IMR-90 (cell line): Measurements from ENCODE around the gene DUOX2. TPM values are rescaled to one million over a fixed set of nuclear protein-coding genes. Genes with fewer than 3 reads are reported as not detected.

ENCODE experiments used
- ATAC-seq: fragments of 200-7000 bp; cut with Tn5 transposase; 2 replicates; pipeline ENCODE4 v1.9.1; 2020; ENCODE audit warnings: low read depth, mild to moderate bottlenecking, moderate library complexity
- BruUV-seq: library from RNA; stranded (reverse); fragments of 400-500 nt; replicated peaks from 2 replicates; lab custom pipeline; 2021; lab: Mats Ljungman, UMichigan
- CTCF ChIA-PET: fragments of 300-600 bp; formaldehyde crosslinking; extraction: SDS; loops from one replicate; lab custom pipeline; 2021; ENCODE audit warnings: antibody characterized with exemption; lab: Yijun Ruan, JAX
- POLR2A ChIA-PET: fragments of 300-600 bp; sonication (Branson Sonifier 250); formaldehyde crosslinking; loops from one replicate; lab custom pipeline; 2022; ENCODE audit warnings: antibody characterized with exemption; ENCODE audit not compliant: unreplicated experiment; lab: Charles Lee
- DNase-seq: peaks from one replicate; pipeline ENCODE4 v3.0.0; 2013
- H2AFZ ChIP-seq: replicated peaks from 2 replicates; pipeline ENCODE3; 2013; ENCODE audit warnings: low read length, mild to moderate bottlenecking; ENCODE audit not compliant: poor library complexity
- H2AK5ac ChIP-seq: 2 replicates; pipeline ENCODE4 v1.6.1; 2013; ENCODE audit warnings: low read depth, low read length, inconsistent platforms
- H2AK9ac ChIP-seq: replicated peaks from 2 replicates; pipeline ENCODE3; 2013; ENCODE audit warnings: mild to moderate bottlenecking, low read depth, low read length, moderate library complexity; ENCODE audit not compliant: poor library complexity
- H2BK120ac ChIP-seq: 2 replicates; pipeline ENCODE4 v1.6.1; 2013; ENCODE audit warnings: low read depth, low read length, inconsistent platforms
- H2BK15ac ChIP-seq: 3 replicates; pipeline ENCODE4 v1.6.1; 2013; ENCODE audit warnings: low read depth, low read length, inconsistent platforms
- H2BK20ac ChIP-seq: 2 replicates; pipeline ENCODE4 v1.6.1; 2013; ENCODE audit warnings: low read depth, mild to moderate bottlenecking, inconsistent platforms, low read length, moderate library complexity
- H2BK5ac ChIP-seq: 2 replicates; pipeline ENCODE4 v1.6.1; 2013; ENCODE audit warnings: mild to moderate bottlenecking, low read depth, low read length, inconsistent platforms; ENCODE audit not compliant: poor library complexity, severe bottlenecking
- H3K14ac ChIP-seq: replicated peaks from 2 replicates; pipeline ENCODE4 v1.6.1; 2013; ENCODE audit warnings: low read depth, low read length, inconsistent platforms
- H3K18ac ChIP-seq: 2 replicates; pipeline ENCODE4 v1.6.1; 2013; ENCODE audit warnings: low read depth, low read length, control low read depth
- H3K23ac ChIP-seq: 2 replicates; pipeline ENCODE4 v1.6.1; 2013; ENCODE audit warnings: low read depth, low read length, inconsistent platforms
- H3K27ac ChIP-seq: 2 replicates; pipeline ENCODE4 v1.5.1; 2013; ENCODE audit warnings: mild to moderate bottlenecking, control low read depth, low read length; ENCODE audit not compliant: insufficient read depth
- H3K27me3 ChIP-seq: 2 replicates; pipeline ENCODE4 v1.6.1; 2013; ENCODE audit warnings: low read length; ENCODE audit not compliant: control insufficient read depth, insufficient read depth
- H3K36me3 ChIP-seq: 2 replicates; pipeline ENCODE4 v1.6.1; 2013; ENCODE audit warnings: low read length, mixed read lengths; ENCODE audit not compliant: control insufficient read depth, insufficient read depth
- H3K4ac ChIP-seq: 2 replicates; pipeline ENCODE4 v1.6.1; 2013; ENCODE audit warnings: low read depth, low read length, inconsistent platforms
- H3K4me1 ChIP-seq: 2 replicates; pipeline ENCODE4 v1.6.1; 2013; ENCODE audit warnings: low read length, mixed read lengths; ENCODE audit not compliant: control insufficient read depth, insufficient read depth
- H3K4me2 ChIP-seq: 2 replicates; pipeline ENCODE4 v1.6.1; 2013; ENCODE audit warnings: low read depth, mild to moderate bottlenecking, control low read depth, low read length, moderate library complexity
- H3K4me3 ChIP-seq: 2 replicates; pipeline ENCODE4 v1.5.1; 2013; ENCODE audit warnings: low read depth, mild to moderate bottlenecking, control low read depth, low read length, moderate library complexity; ENCODE audit not compliant: insufficient read depth
- H3K56ac ChIP-seq: 2 replicates; pipeline ENCODE4 v1.6.1; 2013; ENCODE audit warnings: low read length, inconsistent platforms; ENCODE audit not compliant: insufficient read depth; ENCODE audit errors: extremely low read depth
- H3K79me1 ChIP-seq, 2 experiments: 2 replicates each; pipeline ENCODE4 v1.6.1; 2013; ENCODE audit warnings: low read length in 2 of 2, inconsistent platforms in 1 of 2, low read depth in 1 of 2
- H3K9ac ChIP-seq: 2 replicates; pipeline ENCODE4 v1.6.1; 2013; ENCODE audit warnings: low read depth, low read length, control low read depth
- H3K9me1 ChIP-seq: 2 replicates; pipeline ENCODE4 v1.6.1; 2013; ENCODE audit warnings: low read length, inconsistent platforms; ENCODE audit not compliant: insufficient read depth
- H3K9me3 ChIP-seq: 2 replicates; pipeline ENCODE4 v1.6.1; 2013; ENCODE audit warnings: low read length; ENCODE audit not compliant: control insufficient read depth, insufficient read depth
- H4K20me1 ChIP-seq: 2 replicates; pipeline ENCODE4 v1.6.1; 2013; ENCODE audit warnings: low read length, inconsistent platforms; ENCODE audit not compliant: insufficient read depth
- H4K5ac ChIP-seq: 2 replicates; pipeline ENCODE4 v1.6.1; 2013; ENCODE audit warnings: mild to moderate bottlenecking, low read depth, low read length, control low read depth
- H4K8ac ChIP-seq, 2 experiments: 2 replicates each; pipeline ENCODE4 v1.6.1; 2013; ENCODE audit warnings: low read depth in 2 of 2, low read length in 2 of 2, control low read depth in 1 of 2, inconsistent platforms in 1 of 2
- H4K91ac ChIP-seq: 2 replicates; pipeline ENCODE4 v1.6.1; 2013; ENCODE audit warnings: low read depth, low read length, inconsistent platforms; ENCODE audit not compliant: insufficient read depth
- CTCF ChIP-seq: conservative IDR thresholded peaks from 2 replicates; pipeline ENCODE4 v1.5.1; 2012; ENCODE audit warnings: mild to moderate bottlenecking, low read depth, low read length, improper control_type of control experiment
- FOS ChIP-seq: fragments of 150-350 bp; IDR thresholded peaks from 2 replicates; pipeline ENCODE4 v1.6.1; 2016; ENCODE audit warnings: low read depth, low read length
- MAFK ChIP-seq: IDR thresholded peaks from 2 replicates; pipeline ENCODE4 v1.6.1; 2012; ENCODE audit warnings: low read depth, low read length, improper control_type of control experiment
- RAD21 ChIP-seq: IDR thresholded peaks from 2 replicates; pipeline ENCODE4 v1.6.1; 2012; ENCODE audit warnings: low read length, improper control_type of control experiment
- SMC3 ChIP-seq: fragments of 150-350 bp; IDR thresholded peaks from 2 replicates; pipeline ENCODE4 v1.6.1; 2016; ENCODE audit warnings: low read depth, mild to moderate bottlenecking, antibody characterized with exemption, low read length, moderate library complexity
- WGBS, 2 experiments: methylation state at CpG; one replicate each; pipeline versions ENCODE4 v1.1.5 to v1.1.7; 2013; ENCODE audit warnings: missing lambda C conversion rate in 2 of 2; ENCODE audit not compliant: insufficient read length in 1 of 2; ENCODE audit errors: extremely low coverage in 2 of 2; 5-methylcytosine and 5-hydroxymethylcytosine counted together
- dilution Hi-C: fragments of 300-500 bp; cut with HindIII; formaldehyde crosslinking; loops from one replicate; pipeline ENCODE4 v1.14.3; 2018; ENCODE audit warnings: low sequenced_read_pairs; ENCODE audit not compliant: unreplicated experiment
- in situ Hi-C: fragments of 300-500 bp; cut with MboI; formaldehyde crosslinking; loops from 3 replicates; pipeline ENCODE4 v1.14.3; 2019; ENCODE audit warnings: low sequenced_read_pairs, inconsistent platforms, mixed read lengths
- intact Hi-C: fragments of 100-400 bp; cut with micrococcal nuclease; formaldehyde crosslinking; loops from 2 replicates; pipeline ENCODE4 v1.10.0; 2022
- polyA plus RNA-seq, 3 experiments: library from polyadenylated mRNA; depleted of rRNA; stranded (reverse); fragments of >200 nt; gene quantifications; 2 replicates each; pipeline ENCODE4 v1.2.3, GENCODE V29; 2012; ENCODE audit warnings: low replicate concordance in 1 of 3
- total RNA-seq: library from RNA; depleted of rRNA; stranded (reverse); fragments of >200 nt; gene quantifications from 2 replicates; pipeline ENCODE4 v1.2.3, GENCODE V29; 2012

DUOX2 gene
- total and polyA plus RNA-seq, 2 of the 4 experiments (the other 2 are of a cell fraction) = not detected

GRCh38 chr15:45126535-45127158 is 12.7 kb upstream of the DUOX2 start:
- Histone ChIP-seq H2AFZ (no peak overlapping the region), H2BK20ac (no peak overlapping the region), H4K5ac (no peak overlapping the region), H3K9me3 (no peaks in the 10 kb centered on the region), H3K27ac (no peak overlapping the region), H3K18ac (no peak overlapping the region), H2AK5ac (no peak overlapping the region), H2BK120ac (no peak overlapping the region), H2BK15ac (no peak overlapping the region), H3K56ac (no peak overlapping the region), H3K4ac (no peak overlapping the region), H4K20me1 (no peaks in the 10 kb centered on the region), H4K91ac (no peak overlapping the region), H3K9ac (no peak overlapping the region), H3K23ac (no peak overlapping the region), H3K14ac (no peak overlapping the region), H2BK5ac (no peak overlapping the region), H4K8ac (no peak overlapping the region), H3K4me1 (peaks cover 3% of the 10 kb centered on the region), H3K79me1 (no peaks in the 10 kb centered on the region), H2AK9ac (no peak overlapping the region), H3K4me2 (no peak overlapping the region), H3K36me3 (no peaks in the 10 kb centered on the region), H3K27me3 (peaks cover 58% of the 10 kb centered on the region), H3K9me1 (no peaks in the 10 kb centered on the region), H3K4me3 (no peak overlapping the region)
- no TSS peak for BruUV-seq
- TF ChIP-seq MAFK (no peak), RAD21 (peak; percentile 58), FOS (no peak), SMC3 (peak; percentile 57), CTCF (peak; percentile 68)
- DNase-seq = peak; percentile 36
- in situ Hi-C loops (no loop called here), intact Hi-C loops (no loop called here), dilution Hi-C loops (no loop called here)
- POLR2A ChIA-PET = no interaction called here
- no peak for ATAC-seq
- no CpG with 5 or more reads among the region's 2 CpGs for WGBS, 2 experiments
- CTCF ChIA-PET = interaction anchor here (0.6 to 1.2 kb wide), 5 partner anchors 9 to 273 kb away, joined by 3 to 16 read pairs (median 3); no protein-coding TSS in a partner anchor
